Rectal smooth muscle tissue (tissue), 1 donor: Measurements from ENCODE around the gene TM9SF2.

Source experiments
- H3K27ac ChIP-seq: one replicate; pipeline ENCODE4 v1.7.0; 2013; ENCODE audit warnings: low read depth, low read length, inconsistent platforms
- H3K27me3 ChIP-seq: one replicate; pipeline ENCODE4 v1.7.0; 2013; ENCODE audit warnings: low read length; ENCODE audit not compliant: control insufficient read depth, insufficient read depth
- H3K36me3 ChIP-seq: one replicate; pipeline ENCODE4 v1.7.0; 2013; ENCODE audit warnings: low read length; ENCODE audit not compliant: control insufficient read depth, insufficient read depth
- H3K4me1 ChIP-seq: one replicate; pipeline ENCODE4 v1.7.0; 2013; ENCODE audit warnings: low read length; ENCODE audit not compliant: control insufficient read depth, insufficient read depth
- H3K4me3 ChIP-seq: one replicate; pipeline ENCODE4 v1.7.0; 2013; ENCODE audit warnings: low read length
- H3K9ac ChIP-seq: one replicate; pipeline ENCODE4 v1.7.0; 2013; ENCODE audit warnings: low read length

Gene TM9SF2

DNA sequence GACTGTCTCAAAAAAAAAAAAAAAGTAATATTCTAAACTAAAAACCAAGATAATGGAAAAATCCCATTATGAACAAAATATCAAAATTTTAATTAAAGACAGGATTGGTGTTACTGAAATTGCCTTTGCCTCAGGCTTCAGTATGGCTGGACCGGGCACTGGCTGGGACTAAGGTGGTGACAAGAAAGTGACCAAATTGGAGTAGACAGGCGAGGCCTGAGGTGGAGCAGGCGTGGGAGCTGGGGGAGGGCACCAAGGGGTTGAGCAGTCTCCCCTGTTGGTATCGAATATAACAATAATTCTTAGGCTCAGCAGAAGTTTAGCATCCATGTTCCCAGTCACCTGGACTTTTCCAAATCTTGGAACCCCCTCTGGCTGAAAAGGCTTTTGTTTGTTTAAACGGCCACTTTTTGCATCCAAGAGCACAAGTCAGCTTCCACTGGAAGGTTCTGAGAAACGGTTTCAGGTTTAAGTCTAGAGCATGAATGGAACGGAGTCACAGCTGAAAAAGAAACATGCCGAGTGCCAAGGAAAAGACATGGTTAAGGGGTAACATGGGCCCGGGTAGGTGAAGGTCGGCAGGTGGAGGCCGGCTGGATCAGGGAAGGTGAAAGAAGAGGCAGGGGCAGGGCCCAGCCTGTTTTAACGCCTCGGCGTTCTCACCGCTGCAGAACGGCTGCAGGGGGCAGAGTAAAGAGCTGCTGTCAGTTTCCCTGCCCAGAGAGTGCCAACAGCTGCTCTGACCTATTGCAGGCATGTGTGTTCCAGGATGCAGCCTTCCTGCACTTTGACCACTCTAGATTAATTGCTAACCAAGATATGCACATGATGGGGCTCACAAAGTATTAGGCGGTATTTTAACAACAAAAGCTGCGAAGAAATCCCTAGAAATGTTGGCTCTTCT, 104.4 kb downstream of the TM9SF2 start:
- H3K9ac ChIP-seq, result peak overlapping the region; percentile 45
- H3K27ac ChIP-seq, result peak overlapping the region; percentile 78
- no peaks in the 10 kb centered on the region for H3K27me3 ChIP-seq
- H3K4me3 ChIP-seq, result peak overlapping the region; percentile 79
- H3K36me3 ChIP-seq, result no peaks in the 10 kb centered on the region
- peaks cover 5% of the 10 kb centered on the region for H3K4me1 ChIP-seq

DNA sequence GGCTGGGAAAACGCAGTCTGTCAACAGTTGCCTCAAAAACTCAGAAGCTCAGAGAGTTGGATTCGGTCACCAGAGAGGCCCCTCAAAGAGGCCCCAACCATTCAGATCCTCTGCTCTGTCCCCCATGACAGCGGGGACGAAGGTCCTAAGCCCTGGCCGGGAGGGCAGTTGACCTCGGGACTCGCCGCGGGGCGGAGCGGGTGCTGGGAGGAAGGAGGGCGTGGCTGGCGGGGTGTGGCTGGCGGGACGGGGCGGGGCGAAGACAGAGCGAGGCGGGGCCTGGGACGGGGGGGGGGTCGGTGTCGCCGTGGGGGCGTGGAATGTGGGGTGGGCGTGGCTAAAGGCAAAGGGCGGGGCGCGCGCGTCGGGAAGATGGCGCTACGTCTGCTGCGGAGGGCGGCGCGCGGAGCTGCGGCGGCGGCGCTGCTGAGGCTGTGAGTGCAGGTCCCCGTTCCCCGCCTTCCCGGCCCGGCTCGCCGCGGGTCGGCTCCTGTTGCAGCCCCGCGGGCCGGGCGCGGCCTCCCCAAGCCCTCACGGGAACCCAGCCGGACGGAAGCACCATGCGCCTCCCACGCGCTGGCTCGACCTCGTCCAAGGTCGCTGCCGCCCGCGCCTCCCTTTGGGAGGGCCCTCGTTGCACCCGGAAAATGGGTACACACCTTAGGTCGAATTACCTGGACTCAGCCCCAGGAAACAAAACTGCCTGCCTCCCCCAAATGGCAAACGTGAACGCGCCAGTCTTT, 105.2 kb downstream of the TM9SF2 start, which contains the start of gene CLYBL:
TSS of gene CLYBL (plus strand) at position 367 of the 743 bp plus-strand sequence.
- Histone ChIP-seq H3K4me1 (peaks cover 5% of the 10 kb centered on the region), H3K4me3 (peak within 1 kb of the TSS; percentile 79), H3K36me3 (no peaks in the 10 kb centered on the region), H3K27me3 (no peaks in the 10 kb centered on the region), H3K27ac (peak within 1 kb of the TSS; percentile 82), H3K9ac (peak within 1 kb of the TSS; percentile 45)

- no peaks in the 10 kb centered on the region for H3K27me3 ChIP-seq
- no peak overlapping the region for H3K9ac ChIP-seq
- no peak overlapping the region for H3K27ac ChIP-seq
- H3K36me3 ChIP-seq, result no peaks in the 10 kb centered on the region
- H3K4me1 ChIP-seq, result peaks cover 5% of the 10 kb centered on the region
- no peak overlapping the region for H3K4me3 ChIP-seq
Observed at GRCh38 chr13:99608345-99608744, 107.1 kb downstream of the TM9SF2 start.

GRCh38 chr13:99610702-99611289, 109.5 kb downstream of the TM9SF2 start:
- Histone ChIP-seq H3K4me1 (peaks cover 2% of the 10 kb centered on the region), H3K27me3 (no peaks in the 10 kb centered on the region), H3K9ac (no peak overlapping the region), H3K27ac (no peak overlapping the region), H3K4me3 (no peak overlapping the region), H3K36me3 (no peaks in the 10 kb centered on the region)
